ENCODE measurements around the gene PARD3.

DNA sequence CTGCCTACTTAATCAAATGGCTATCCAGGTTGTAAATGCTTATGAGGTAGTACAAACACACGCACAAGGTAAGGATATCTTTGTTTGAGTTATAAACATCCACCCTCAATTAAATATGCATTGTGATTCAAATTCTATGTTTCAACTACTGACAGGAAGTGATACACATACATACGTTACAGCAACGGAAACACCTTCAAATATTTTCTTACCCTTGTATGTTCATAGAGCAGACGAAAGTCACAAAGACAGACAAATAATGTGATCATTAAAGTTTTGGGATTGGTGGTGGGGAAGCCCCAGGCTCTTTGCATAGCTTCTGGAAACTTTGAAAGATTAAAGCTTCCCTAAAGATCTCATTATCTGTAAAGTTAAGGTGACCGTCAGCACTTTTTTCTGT lies 521.0 kb downstream of the PARD3 start:
- TF ChIP-seq TARDBP (IDR thresholded peaks at IDR 0.05) (no peak), SP1 (IDR thresholded peaks at IDR 0.05) (no peak), FOXK2 (IDR thresholded peaks at IDR 0.05) (no peak), FOXA1 (IDR thresholded peaks at IDR 0.05) (no peak), ELF4 (IDR thresholded peaks at IDR 0.05) (no peak), ZNF384 (IDR thresholded peaks at IDR 0.05) (no peak)
